GM23248 (cell line): Measurements from ENCODE around the gene SMCO4. TPM values are rescaled to one million over a fixed set of nuclear protein-coding genes. Genes with fewer than 3 reads are reported as not detected.

Experiments
- DNase-seq: peaks from one replicate; pipeline ENCODE4 v3.0.0-alpha.2; 2015
- H2AFZ ChIP-seq: fragments of 200-600 bp; sonication (generic); 2 replicates; pipeline ENCODE4 v1.6.1; 2016; ENCODE audit warnings: antibody characterized with exemption
- H3F3A ChIP-seq: fragments of 200-600 bp; sonication (generic); 2 replicates; pipeline ENCODE4 v1.6.1; 2016; ENCODE audit warnings: mild to moderate bottlenecking, antibody characterized with exemption, mixed run types; ENCODE audit not compliant: insufficient read depth
- H3K27ac ChIP-seq: fragments of 200-600 bp; sonication (generic); 2 replicates; pipeline ENCODE4 v1.5.1; 2016; ENCODE audit warnings: mild to moderate bottlenecking
- H3K27me3 ChIP-seq: fragments of 200-600 bp; sonication (generic); replicated peaks from 2 replicates; pipeline ENCODE4 v1.6.1; 2016; ENCODE audit warnings: mild to moderate bottlenecking; ENCODE audit not compliant: insufficient read depth
- H3K36me3 ChIP-seq: fragments of 200-600 bp; sonication (generic); 2 replicates; pipeline ENCODE4 v1.6.1; 2016; ENCODE audit warnings: low read depth, mild to moderate bottlenecking
- H3K4me1 ChIP-seq: fragments of 200-600 bp; sonication (generic); 2 replicates; pipeline ENCODE4 v1.6.1; 2016; ENCODE audit warnings: mild to moderate bottlenecking; ENCODE audit not compliant: insufficient read depth
- H3K4me2 ChIP-seq: fragments of 200-600 bp; sonication (generic); one replicate; pipeline ENCODE4 v1.6.1; 2016; ENCODE audit warnings: mild to moderate bottlenecking; ENCODE audit not compliant: unreplicated experiment
- H3K4me3 ChIP-seq: fragments of 200-600 bp; sonication (generic); 2 replicates; pipeline ENCODE4 v1.5.1; 2016; ENCODE audit warnings: mild to moderate bottlenecking
- H3K79me2 ChIP-seq: fragments of 200-600 bp; sonication (generic); 2 replicates; pipeline ENCODE4 v1.6.1; 2016; ENCODE audit warnings: mild to moderate bottlenecking; ENCODE audit not compliant: insufficient read depth
- H3K9ac ChIP-seq: fragments of 200-600 bp; sonication (generic); 2 replicates; pipeline ENCODE4 v1.6.1; 2016; ENCODE audit warnings: mild to moderate bottlenecking
- H3K9me2 ChIP-seq: fragments of 200-600 bp; sonication (generic); 2 replicates; pipeline ENCODE4 v1.6.1; 2016; ENCODE audit warnings: mixed run types, mild to moderate bottlenecking, moderate library complexity; ENCODE audit not compliant: insufficient read depth
- H3K9me3 ChIP-seq: fragments of 200-600 bp; sonication (generic); one replicate; pipeline ENCODE4 v1.6.1; 2017; ENCODE audit warnings: low read depth
- H4K20me1 ChIP-seq: fragments of 200-600 bp; sonication (generic); 2 replicates; pipeline ENCODE4 v1.6.0; 2016; ENCODE audit not compliant: insufficient read depth
- EZH2 ChIP-seq: fragments of 200-600 bp; sonication (generic); IDR thresholded peaks from 2 replicates; pipeline ENCODE4 v1.6.1; 2018; ENCODE audit warnings: antibody characterized with exemption, mild to moderate bottlenecking; ENCODE audit not compliant: insufficient read depth, poor library complexity, severe bottlenecking
- EZH2phosphoT487 ChIP-seq: fragments of 200-600 bp; sonication (generic); IDR thresholded peaks from 2 replicates; pipeline ENCODE4 v1.6.1; 2018; ENCODE audit warnings: antibody characterized with exemption, moderate library complexity, mild to moderate bottlenecking, low read depth; ENCODE audit not compliant: insufficient read depth
- WGBS, 2 experiments: methylation state at CpG; one replicate each; pipeline ENCODE4 v1.1.6; 2015 to 2017; ENCODE audit warnings: low lambda C conversion rate in 2 of 2, low coverage in 1 of 2; ENCODE audit errors: missing lambda C conversion rate in 2 of 2; 5-methylcytosine and 5-hydroxymethylcytosine counted together
- in situ Hi-C: fragments of 300-500 bp; cut with MboI; formaldehyde crosslinking; loops from 2 replicates; pipeline ENCODE4 v1.15.0; 2020
- polyA plus RNA-seq: library from polyadenylated mRNA; unstranded; fragments of >200 nt; fragmentation: Nextera tagmentation; extraction: Ambion mirVana; gene quantifications from 2 replicates; pipeline ENCODE4 v1.2.1, GENCODE V29; 2016
- total RNA-seq: library from RNA; depleted of rRNA; stranded (reverse); fragments of >200 nt; shearing (Covaris generic); gene quantifications from 2 replicates; pipeline ENCODE4 v1.2.3, GENCODE V29; 2014

SMCO4 gene
- total and polyA plus RNA-seq, 2 experiments from 2014 or later = 12.9 to 21.1 TPM

GRCh38 chr11:93481279-93481678, 61.9 kb downstream of the SMCO4 start:
- no peak overlapping the region for H2AFZ ChIP-seq
- H3K9ac ChIP-seq = no peak overlapping the region
- H3K27ac ChIP-seq = no peak overlapping the region
- no peaks in the 10 kb centered on the region for H3K36me3 ChIP-seq
- no peak for TF ChIP-seq EZH2
- no peak for TF ChIP-seq EZH2phosphoT487
- DNase-seq = no peak
- no peaks in the 10 kb centered on the region for H3K9me2 ChIP-seq
- no peaks in the 10 kb centered on the region for H3K79me2 ChIP-seq
- H4K20me1 ChIP-seq = no peaks in the 10 kb centered on the region
- no peaks in the 10 kb centered on the region for H3K27me3 ChIP-seq
- WGBS, 2 experiments = 92 to 93% methylated on average over 16 of the region's 16 CpGs
- H3K9me3 ChIP-seq = no peaks in the 10 kb centered on the region
- H3K4me3 ChIP-seq = no peak overlapping the region
- in situ Hi-C loops = no loop called here
- no peak overlapping the region for H3K4me2 ChIP-seq
- H3F3A ChIP-seq = no peaks in the 10 kb centered on the region
- peaks cover 3% of the 10 kb centered on the region; the same call in 1 of the 2 replicates for H3K4me1 ChIP-seq

- Histone ChIP-seq H3K9me3 (no peaks in the 10 kb centered on the region), H3K27me3 (no peaks in the 10 kb centered on the region), H3K4me2 (no peak overlapping the region), H3K4me1 (peaks cover 3% of the 10 kb centered on the region; the same call in 1 of the 2 replicates), H4K20me1 (no peaks in the 10 kb centered on the region), H2AFZ (no peak overlapping the region), H3K9ac (no peak overlapping the region), H3F3A (no peaks in the 10 kb centered on the region), H3K36me3 (no peaks in the 10 kb centered on the region), H3K79me2 (no peaks in the 10 kb centered on the region), H3K4me3 (no peak overlapping the region), H3K9me2 (no peaks in the 10 kb centered on the region), H3K27ac (no peak overlapping the region)
- WGBS, 2 experiments = 100% methylated on average over 1 of the region's 1 CpG
- TF ChIP-seq EZH2 = no peak
- no peak for TF ChIP-seq EZH2phosphoT487
- in situ Hi-C loops = no loop called here
- no peak for DNase-seq
Measured at GRCh38 chr11:93480756-93481155, 62.4 kb downstream of the SMCO4 start.

DNA sequence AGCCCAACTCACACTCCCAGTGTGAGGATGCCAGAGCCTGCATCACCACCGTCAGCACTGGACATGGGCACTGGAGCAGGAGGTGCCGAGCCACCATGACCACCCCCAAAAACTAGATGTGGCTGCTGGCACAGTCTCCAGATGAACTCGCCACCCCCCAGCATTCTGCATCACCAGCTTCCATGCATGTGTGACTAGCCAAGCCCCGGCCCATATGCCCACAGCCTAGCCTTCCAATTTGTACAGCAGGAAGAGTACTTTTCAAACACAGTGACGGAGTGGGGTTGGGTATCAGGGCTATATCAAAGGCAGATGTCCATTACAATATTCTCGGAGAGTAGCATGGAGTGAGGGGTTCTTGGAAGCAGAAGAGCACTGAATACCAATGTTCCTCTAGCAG, 62.9 kb downstream of the SMCO4 start:
- Histone ChIP-seq H3K36me3 (no peaks in the 10 kb centered on the region), H3K9me2 (no peaks in the 10 kb centered on the region), H3K9ac (no peak overlapping the region), H2AFZ (no peak overlapping the region), H3K9me3 (no peaks in the 10 kb centered on the region), H3K27me3 (no peaks in the 10 kb centered on the region), H3K79me2 (no peaks in the 10 kb centered on the region), H4K20me1 (no peaks in the 10 kb centered on the region), H3K4me3 (no peak overlapping the region), H3K4me2 (no peak overlapping the region), H3F3A (no peaks in the 10 kb centered on the region), H3K27ac (no peak overlapping the region), H3K4me1 (peaks cover 3% of the 10 kb centered on the region; the same call in 1 of the 2 replicates)
- in situ Hi-C loops = no loop called here
- WGBS, 2 experiments = 94 to 98% methylated on average over 6 of the region's 6 CpGs
- no peak for DNase-seq
- TF ChIP-seq EZH2 (no peak), EZH2phosphoT487 (no peak)

GRCh38 chr11:93478841-93479240, 64.3 kb downstream of the SMCO4 start:
- Histone ChIP-seq H3K79me2 (no peaks in the 10 kb centered on the region), H4K20me1 (no peaks in the 10 kb centered on the region), H3K27ac (no peak overlapping the region), H3F3A (no peaks in the 10 kb centered on the region), H3K36me3 (no peaks in the 10 kb centered on the region), H3K9ac (no peak overlapping the region), H3K4me3 (no peak overlapping the region), H3K4me1 (peaks cover 3% of the 10 kb centered on the region; the same call in 1 of the 2 replicates), H3K27me3 (no peaks in the 10 kb centered on the region), H3K9me2 (no peaks in the 10 kb centered on the region), H3K4me2 (no peak overlapping the region), H2AFZ (no peak overlapping the region), H3K9me3 (no peaks in the 10 kb centered on the region)
- TF ChIP-seq EZH2phosphoT487 (no peak), EZH2 (no peak)
- in situ Hi-C loops = no loop called here
- 97 to 98% methylated on average over 18 to 19 of the region's 19 CpGs for WGBS, 2 experiments
- DNase-seq = no peak

GRCh38 chr11:93477684-93478234, 65.4 kb downstream of the SMCO4 start:
- 87 to 91% methylated on average over 11 of the region's 11 CpGs for WGBS, 2 experiments
- TF ChIP-seq EZH2 (no peak), EZH2phosphoT487 (no peak)

More at GRCh38 chr11:93477684-93478234, 65.4 kb downstream of the SMCO4 start:
- H3K36me3 ChIP-seq = no peaks in the 10 kb centered on the region
- no peak overlapping the region for H3K4me3 ChIP-seq
- no peaks in the 10 kb centered on the region for H3K79me2 ChIP-seq
- no peak overlapping the region for H3K4me2 ChIP-seq
- H3K9me2 ChIP-seq = no peaks in the 10 kb centered on the region
- no peaks in the 10 kb centered on the region for H3F3A ChIP-seq
- no peaks in the 10 kb centered on the region for H3K9me3 ChIP-seq
- H3K9ac ChIP-seq = no peak overlapping the region
- DNase-seq = no peak
- H4K20me1 ChIP-seq = no peaks in the 10 kb centered on the region
- in situ Hi-C loops = no loop called here
- H2AFZ ChIP-seq = no peak overlapping the region
- H3K27ac ChIP-seq = no peak overlapping the region
- no peaks in the 10 kb centered on the region for H3K27me3 ChIP-seq
- peaks cover 3% of the 10 kb centered on the region; the same call in 1 of the 2 replicates for H3K4me1 ChIP-seq
